Adrenal gland (tissue), 12 donors: ENCODE data around the gene PEAK1. TPM values are rescaled to one million over a fixed set of nuclear protein-coding genes. Genes with fewer than 3 reads are reported as not detected.
A peak's percentile ranks its signal among the peaks of the same experiment; 100 is the strongest.

Source experiments
- DNase-seq, 7 donors: peaks; one replicate each; pipeline ENCODE4 v3.0.0-alpha.2; 2019 to 2020
- H3K27ac ChIP-seq, 5 donors: fragments of 200-600 bp; sonication (generic) in 4 of 5; 1 replicate in 3 of 5; 2 replicates in 2 of 5; pipeline versions ENCODE4 v1.5.1 to v1.8.0; 2016 to 2020; ENCODE audit warnings: mild to moderate bottlenecking in 1 of 5
- H3K27me3 ChIP-seq: fragments of 200-600 bp; 2 replicates; pipeline ENCODE4 v1.8.0; 2021
- H3K36me3 ChIP-seq, 2 donors: fragments of 200-600 bp; replicated peaks in 1 of 2; 1 replicate in 1 of 2; 2 replicates in 1 of 2; pipeline versions ENCODE4 v1.5.1 to v1.8.0; 2018 to 2022
- H3K4me1 ChIP-seq, 2 donors: fragments of 200-600 bp; replicated peaks in 1 of 2; 1 replicate in 1 of 2; 2 replicates in 1 of 2; pipeline versions ENCODE4 v1.5.1 to v1.8.0; 2018 to 2021
- H3K4me3 ChIP-seq, 4 donors: fragments of 200-600 bp; sonication (generic) in 3 of 4; one replicate each; pipeline ENCODE4 v1.5.1; 2016 to 2018
- H3K9me3 ChIP-seq, 3 donors: fragments of 200-600 bp; sonication (generic) in 1 of 3; replicated peaks in 1 of 3; 1 replicate in 2 of 3; 2 replicates in 1 of 3; pipeline versions ENCODE4 v1.5.1 to v1.8.0; 2016 to 2021
- POLR2A ChIP-seq, 2 donors: fragments of 450-650 bp; IDR thresholded peaks; one replicate each; pipeline ENCODE4 v1.6.1; 2017; ENCODE audit warnings: antibody characterized with exemption in 2 of 2, mild to moderate bottlenecking in 2 of 2, moderate library complexity in 1 of 2
- WGBS, 4 donors: extraction: QIAGEN DNeasy Blood & Tissue Kit in 2 of 4; methylation state at CpG; one replicate each; pipeline versions ENCODE4 v1.1.5 to v1.1.7; 2013 to 2017; 5-methylcytosine and 5-hydroxymethylcytosine counted together
- intact Hi-C, 2 donors: fragments of 100-400 bp; cut with DNase I; formaldehyde crosslinking; loops; one replicate each; pipeline versions ENCODE4 v1.14.1 to v1.15.0; 2022 to 2023
- polyA plus RNA-seq, 3 donors: library from polyadenylated mRNA; stranded (reverse); fragments of 200-250 nt in 2 of 3; fragments of 350-450 nt in 1 of 3; fragmentation: Illumina TruSeq in 1 of 3; extraction: RNeasy Lipid Tissue Mini Kit (QIAGEN cat#74804) in 1 of 3; gene quantifications; one replicate each; pipeline ENCODE4 v1.2.3, GENCODE V29; 2013 to 2014
- total RNA-seq, 9 donors: library from RNA; depleted of rRNA in 4 of 9; stranded (reverse); fragments of >200 nt in 4 of 9; fragments of 120-200 nt in 1 of 9; fragmentation: NEBNext Ultra II Directional in 1 of 9; extraction: Animal tissue kit (Norgen Biotek cat#: 25700) in 1 of 9; gene quantifications; one replicate each; pipeline versions ENCODE4 v1.1.0 to v1.2.4, GENCODE V29; 2013 to 2023
- TF ChIP-seq, protein P1 (sequence below), 6 experiments: fragments of 450-650 bp in 4 of 6; fragments of 200-600 bp in 2 of 6; sonication (generic) in 1 of 6; IDR thresholded peaks; 1 replicate in 5 of 6; 2 replicates in 1 of 6; pipeline versions ENCODE4 v1.5.1 to v1.8.0; 2016 to 2021; ENCODE audit warnings: antibody characterized with exemption in 6 of 6, mild to moderate bottlenecking in 2 of 6, moderate library complexity in 1 of 6
- donor health status: healthy with polysubstance abuse.
- donor health status: Bipolar disorder and iron deficiency.
- donor health status: DM: yes; HTN: yes; CAD: no.
- donor health status: DM: no; HTN: no; CAD: no.
- donor health status: DM: no; HTN: no; CAD: no.
- donor health status: DM: yes; HTN: yes; CAD: no.

The PEAK1 gene
- total and polyA plus RNA-seq, 12 donors: 3.1 to 68.4 (median 26.4) TPM

DNA sequence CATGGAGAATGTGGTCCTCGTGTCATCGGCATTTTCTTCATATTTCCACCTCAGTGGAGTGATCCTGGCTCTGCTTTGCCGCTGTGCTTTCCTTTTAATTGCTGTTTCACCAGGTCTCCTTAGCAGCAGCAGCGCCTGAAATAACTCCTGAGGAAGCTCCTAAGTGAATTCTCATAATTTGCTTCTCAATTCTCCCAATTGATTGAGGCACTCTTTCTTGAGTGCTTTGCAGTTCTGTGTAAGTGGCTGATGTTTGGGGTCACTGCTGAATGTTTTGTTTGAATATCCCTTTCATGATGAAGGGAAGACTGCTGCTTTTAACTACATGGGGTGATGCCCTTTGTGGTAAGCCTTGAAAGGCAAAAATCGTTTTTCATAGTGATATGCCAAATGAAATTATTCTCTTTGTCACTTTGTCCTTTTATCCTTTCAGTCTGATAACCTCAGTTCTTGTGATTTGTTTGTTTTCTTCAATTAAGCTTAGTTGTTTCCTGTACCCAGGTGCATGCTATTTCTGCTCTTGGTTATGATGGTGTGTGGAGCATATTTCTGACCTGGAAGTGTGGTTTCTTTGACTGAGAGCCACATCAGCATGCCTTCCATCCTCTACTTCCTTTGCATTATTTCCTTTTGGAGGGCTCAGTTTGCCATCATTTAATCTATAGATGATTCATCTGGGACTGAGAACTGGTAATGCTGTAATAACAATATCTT lies 37.4 kb upstream of the PEAK1 start:
- WGBS, 4 donors: 51 to 66% (median 59%) methylated on average over 5 of the region's 5 CpGs
- H3K36me3 ChIP-seq: peaks cover 0 to 11% of the 10 kb centered on the region in 2 donors
- no peaks in the 10 kb centered on the region for H3K9me3 ChIP-seq
- TF ChIP-seq, protein P1, sequence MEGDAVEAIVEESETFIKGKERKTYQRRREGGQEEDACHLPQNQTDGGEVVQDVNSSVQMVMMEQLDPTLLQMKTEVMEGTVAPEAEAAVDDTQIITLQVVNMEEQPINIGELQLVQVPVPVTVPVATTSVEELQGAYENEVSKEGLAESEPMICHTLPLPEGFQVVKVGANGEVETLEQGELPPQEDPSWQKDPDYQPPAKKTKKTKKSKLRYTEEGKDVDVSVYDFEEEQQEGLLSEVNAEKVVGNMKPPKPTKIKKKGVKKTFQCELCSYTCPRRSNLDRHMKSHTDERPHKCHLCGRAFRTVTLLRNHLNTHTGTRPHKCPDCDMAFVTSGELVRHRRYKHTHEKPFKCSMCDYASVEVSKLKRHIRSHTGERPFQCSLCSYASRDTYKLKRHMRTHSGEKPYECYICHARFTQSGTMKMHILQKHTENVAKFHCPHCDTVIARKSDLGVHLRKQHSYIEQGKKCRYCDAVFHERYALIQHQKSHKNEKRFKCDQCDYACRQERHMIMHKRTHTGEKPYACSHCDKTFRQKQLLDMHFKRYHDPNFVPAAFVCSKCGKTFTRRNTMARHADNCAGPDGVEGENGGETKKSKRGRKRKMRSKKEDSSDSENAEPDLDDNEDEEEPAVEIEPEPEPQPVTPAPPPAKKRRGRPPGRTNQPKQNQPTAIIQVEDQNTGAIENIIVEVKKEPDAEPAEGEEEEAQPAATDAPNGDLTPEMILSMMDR (IDR thresholded peaks at IDR 0.05): no peak
- no peak for TF ChIP-seq POLR2A (IDR thresholded peaks at IDR 0.05)
- no peaks in the 10 kb centered on the region for H3K27me3 ChIP-seq
- DNase-seq: no peak
- peak overlapping the region in 1 of 5 donors; percentile 40 for H3K27ac ChIP-seq
- no peak overlapping the region for H3K4me3 ChIP-seq
- intact Hi-C loops: no loop called here
- H3K4me1 ChIP-seq: peaks cover 26 to 43% of the 10 kb centered on the region in 2 donors

DNA sequence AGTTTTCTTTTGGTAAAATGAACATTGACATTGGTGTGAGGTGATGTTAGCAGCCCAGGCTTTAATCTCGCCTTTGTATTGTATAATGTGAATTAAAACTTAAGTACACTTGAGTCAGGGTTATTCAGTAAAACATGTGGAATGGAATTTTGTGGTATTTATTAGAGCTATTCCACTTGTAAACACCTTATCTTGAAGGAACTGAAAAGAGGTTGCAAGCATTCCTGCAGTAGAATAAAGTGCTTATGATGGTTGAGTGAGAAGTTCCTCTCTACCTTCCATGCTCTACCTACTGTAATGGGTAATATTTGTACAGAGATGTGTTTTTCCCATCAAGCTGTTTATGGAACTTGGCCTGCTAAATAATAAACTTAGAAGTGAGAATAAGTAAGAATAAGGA lies 36.8 kb upstream of the PEAK1 start:
- DNase-seq: no peak
- H3K27me3 ChIP-seq: no peaks in the 10 kb centered on the region
- no peaks in the 10 kb centered on the region for H3K9me3 ChIP-seq
- 95 to 100% (median 98%) methylated on average over 1 of the region's 1 CpG for WGBS, 4 donors
- H3K4me1 ChIP-seq: peaks cover 26 to 43% of the 10 kb centered on the region in 2 donors
- peaks cover 0 to 11% of the 10 kb centered on the region in 2 donors for H3K36me3 ChIP-seq
- no peak overlapping the region for H3K4me3 ChIP-seq
- intact Hi-C loops: no loop called here
- no peak for TF ChIP-seq POLR2A (IDR thresholded peaks at IDR 0.05)
- TF ChIP-seq, protein P1 (IDR thresholded peaks at IDR 0.05): no peak
- no peak overlapping the region for H3K27ac ChIP-seq

DNA sequence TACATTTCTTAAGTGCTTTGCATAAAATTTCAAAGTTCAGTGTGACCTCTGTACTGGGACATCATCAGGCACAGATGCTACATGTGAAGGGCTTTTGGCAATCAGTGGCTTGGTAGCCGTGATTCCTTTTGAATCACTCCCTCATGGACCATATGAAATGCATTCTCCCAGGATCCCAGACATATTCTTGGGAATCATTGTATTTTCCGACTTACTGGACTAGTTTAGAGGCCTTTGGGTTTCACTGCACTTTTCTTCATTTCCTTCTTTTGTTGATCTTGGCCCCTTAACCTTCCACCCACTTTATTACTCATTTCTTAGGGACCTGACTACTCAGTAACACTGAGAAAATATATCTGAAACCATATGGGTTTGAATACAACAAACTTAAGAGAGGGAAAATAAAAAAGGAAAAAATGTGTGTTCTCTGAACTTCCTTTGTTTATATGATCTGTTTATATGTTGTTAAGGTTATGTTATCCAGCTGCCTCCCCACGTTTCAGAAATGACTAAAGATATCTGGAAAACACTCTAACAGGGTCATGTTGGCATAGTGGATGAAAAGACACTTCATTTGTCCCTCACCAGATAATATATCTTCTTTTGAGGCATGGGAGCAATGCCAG lies 35.9 kb upstream of the PEAK1 start:
- intact Hi-C loops: no loop called here
- H3K36me3 ChIP-seq: peaks cover 0 to 11% of the 10 kb centered on the region in 2 donors
- peak overlapping the region in 2 of 5 donors; percentile 2 to 18 for H3K27ac ChIP-seq
- H3K27me3 ChIP-seq: no peaks in the 10 kb centered on the region
- no peak overlapping the region for H3K4me3 ChIP-seq
- H3K4me1 ChIP-seq: peaks cover 26 to 43% of the 10 kb centered on the region in 2 donors
- H3K9me3 ChIP-seq: no peaks in the 10 kb centered on the region
- 30 to 46% (median 35%) methylated on average over 3 of the region's 3 CpGs for WGBS, 4 donors
- peak in 1 of 7 donors; percentile 19 for DNase-seq
- TF ChIP-seq, protein P1 (IDR thresholded peaks at IDR 0.05): no peak
- no peak for TF ChIP-seq POLR2A (IDR thresholded peaks at IDR 0.05)

DNA sequence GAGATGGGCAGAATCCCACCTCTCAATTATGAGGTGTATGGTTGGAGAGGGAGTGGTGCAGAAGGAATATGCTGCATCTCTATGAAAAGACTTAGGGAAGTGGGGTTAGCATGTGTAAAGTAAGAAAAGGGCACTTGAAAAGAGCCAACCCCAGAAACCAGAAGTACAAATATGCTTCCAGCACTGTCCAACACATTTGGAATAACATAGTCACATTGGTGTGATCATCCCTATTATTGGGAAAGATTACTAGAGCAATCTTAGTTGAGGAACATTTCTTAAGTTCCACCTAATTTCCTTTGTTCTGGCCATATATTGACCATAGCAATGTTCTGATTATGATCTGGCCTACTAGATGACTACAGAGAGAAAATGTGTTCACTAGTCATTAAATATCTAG lies 35.0 kb upstream of the PEAK1 start:
- intact Hi-C loops: no loop called here
- H3K27ac ChIP-seq: no peak overlapping the region

More for the DNA sequence above, 35.0 kb upstream of the PEAK1 start:
- Histone ChIP-seq H3K27me3 (no peaks in the 10 kb centered on the region), H3K36me3 (peaks cover 0 to 11% of the 10 kb centered on the region in 2 donors), H3K9me3 (no peaks in the 10 kb centered on the region), H3K4me1 (peaks cover 26 to 43% of the 10 kb centered on the region in 2 donors), H3K4me3 (no peak overlapping the region)
- DNase-seq: no peak
- TF ChIP-seq POLR2A (IDR thresholded peaks at IDR 0.05): no peak
- TF ChIP-seq, protein P1 (IDR thresholded peaks at IDR 0.05): no peak
